Body of pancreas (tissue), 4 donors: ENCODE data around the gene GP2. TPM values are rescaled to one million over a fixed set of nuclear protein-coding genes. Genes with fewer than 3 reads are reported as not detected.

Experiments
- ATAC-seq: fragments of 150-250 bp; one replicate; pipeline ENCODE4 v1.9.1; 2016
- DNase-seq, 4 donors: peaks; one replicate each; pipeline ENCODE4 v3.0.0-alpha.2; 2019
- H3K27ac ChIP-seq, 4 donors: fragments of 200-600 bp; sonication (generic); 1 replicate in 3 of 4; 2 replicates in 1 of 4; pipeline versions ENCODE4 v1.5.1 to v1.6.1; 2016 to 2019; ENCODE audit warnings: mild to moderate bottlenecking in 1 of 4, mixed read lengths in 1 of 4, moderate library complexity in 1 of 4
- H3K27me3 ChIP-seq, 2 donors: fragments of 200-600 bp; sonication (generic); one replicate each; pipeline ENCODE4 v1.6.0; 2016; ENCODE audit warnings: mild to moderate bottlenecking in 1 of 2
- H3K36me3 ChIP-seq, 2 donors: fragments of 200-600 bp; sonication (generic); replicated peaks in 1 of 2; 2 replicates each; pipeline ENCODE4 v1.5.1; 2016; ENCODE audit warnings: low read depth in 2 of 2; ENCODE audit not compliant: insufficient read depth in 1 of 2
- H3K4me1 ChIP-seq: fragments of 200-600 bp; sonication (generic); one replicate; pipeline ENCODE4 v1.6.0; 2016
- H3K4me3 ChIP-seq, 2 donors: fragments of 200-600 bp; sonication (generic); 1 replicate in 1 of 2; 2 replicates in 1 of 2; pipeline ENCODE4 v1.5.1; 2016 to 2019
- H3K9me3 ChIP-seq, 3 donors: fragments of 200-600 bp; sonication (generic); 1 replicate in 2 of 3; 2 replicates in 1 of 3; pipeline ENCODE4 v1.5.1; 2016
- CTCF ChIP-seq, 7 experiments: fragments of 450-650 bp in 4 of 7; fragments of 200-600 bp in 3 of 7; sonication (generic) in 3 of 7; IDR thresholded peaks; one replicate each; pipeline ENCODE4 v1.5.1; 2016 to 2019; ENCODE audit warnings: antibody characterized with exemption in 7 of 7
- POLR2A ChIP-seq, 3 donors: fragments of 450-650 bp; IDR thresholded peaks; one replicate each; pipeline ENCODE4 v1.6.1; 2016; ENCODE audit warnings: antibody characterized with exemption in 3 of 3, mild to moderate bottlenecking in 2 of 3
- WGBS, 2 donors: methylation state at CpG; one replicate each; pipeline ENCODE4 v1.1.5; 2017; 5-methylcytosine and 5-hydroxymethylcytosine counted together
- intact Hi-C: fragments of 100-400 bp; cut with DNase I; formaldehyde crosslinking; loops from one replicate; pipeline ENCODE4 v1.15.1; 2023
- total RNA-seq, 2 donors: library from RNA; depleted of rRNA; stranded (reverse); fragments of >200 nt; gene quantifications; one replicate each; pipeline ENCODE4 v1.1.0, GENCODE V29; 2016

GP2 gene
- total RNA-seq, 2 donors from 2014 or later = 12,053 to 14,662 TPM

GRCh38 chr16:20265019-20265418 is 62.3 kb downstream of the GP2 start:
- H3K36me3 ChIP-seq = no peaks in the 10 kb centered on the region
- no peaks in the 10 kb centered on the region for H3K27me3 ChIP-seq
- DNase-seq (no peak), ATAC-seq (no peak)
- H3K27ac ChIP-seq = no peak overlapping the region
- intact Hi-C loops = no loop called here
- no peak overlapping the region for H3K4me3 ChIP-seq
- H3K4me1 ChIP-seq = no peaks in the 10 kb centered on the region
- no peak for TF ChIP-seq POLR2A (IDR thresholded peaks at IDR 0.05)
- no peak for TF ChIP-seq CTCF (IDR thresholded peaks at IDR 0.05)
- no peaks in the 10 kb centered on the region for H3K9me3 ChIP-seq
- 83 to 93% methylated on average over 4 of the region's 4 CpGs for WGBS, 2 donors

GRCh38 chr16:20263138-20263855 is 64.0 kb downstream of the GP2 start:
- DNase-seq (no peak), ATAC-seq (no peak)
- TF ChIP-seq CTCF (IDR thresholded peaks at IDR 0.05) = no peak
- H3K36me3 ChIP-seq = no peaks in the 10 kb centered on the region
- no peak overlapping the region for H3K4me3 ChIP-seq
- no peaks in the 10 kb centered on the region for H3K27me3 ChIP-seq
- H3K4me1 ChIP-seq = no peaks in the 10 kb centered on the region
- no peaks in the 10 kb centered on the region for H3K9me3 ChIP-seq
- 84 to 85% methylated on average over 12 of the region's 12 CpGs for WGBS, 2 donors
- intact Hi-C loops = no loop called here
- H3K27ac ChIP-seq = no peak overlapping the region

GRCh38 chr16:20262248-20262647 is 65.1 kb downstream of the GP2 start:
- H3K36me3 ChIP-seq = no peaks in the 10 kb centered on the region
- TF ChIP-seq POLR2A (IDR thresholded peaks at IDR 0.05) (no peak), CTCF (IDR thresholded peaks at IDR 0.05) (no peak)
- no peak overlapping the region for H3K27ac ChIP-seq
- intact Hi-C loops = no loop called here
- no peaks in the 10 kb centered on the region for H3K9me3 ChIP-seq
- WGBS, 2 donors = 91 to 97% methylated on average over 9 of the region's 9 CpGs
- DNase-seq = no peak
- H3K4me3 ChIP-seq = no peak overlapping the region
- ATAC-seq = no peak
- no peaks in the 10 kb centered on the region for H3K4me1 ChIP-seq
- no peaks in the 10 kb centered on the region for H3K27me3 ChIP-seq

- H3K4me3 ChIP-seq = no peak overlapping the region
- intact Hi-C loops = no loop called here
- WGBS, 2 donors = 69 to 74% methylated on average over 9 to 11 of the region's 11 CpGs
- H3K27ac ChIP-seq = no peak overlapping the region
- TF ChIP-seq CTCF (IDR thresholded peaks at IDR 0.05) = no peak
- TF ChIP-seq POLR2A (IDR thresholded peaks at IDR 0.05) = no peak
- no peaks in the 10 kb centered on the region for H3K27me3 ChIP-seq
- no peaks in the 10 kb centered on the region for H3K36me3 ChIP-seq
- H3K9me3 ChIP-seq = no peaks in the 10 kb centered on the region
- H3K4me1 ChIP-seq = no peaks in the 10 kb centered on the region
- DNase-seq = no peak
- ATAC-seq = no peak
These were observed 66.9 kb downstream of the GP2 start for GRCh38 chr16:20260215-20261009.

Other genes with a start within 250 kb of the GP2 start
- gene UMOD, start 25.2 kb upstream of the GP2 start, total RNA-seq = 10 to 100 TPM; 12.7 to 31.3 TPM
- not detected for gene PDILT, start 77.2 kb upstream of the GP2 start, total RNA-seq
- gene ACSM5, start 82.0 kb upstream of the GP2 start, total RNA-seq = 10 to 100 TPM in 1 of 2 donors, 1 to 10 TPM in 1; 2.3 to 11.5 TPM
- not detected for gene ACSM2A, start 124.0 kb upstream of the GP2 start, total RNA-seq
- gene ACSM2B, start 248.9 kb upstream of the GP2 start, total RNA-seq = 1 to 10 TPM; 1.3 to 2.3 TPM